Transverse colon (tissue), 4 donors: ENCODE results near the gene ZKSCAN4. TPM values are rescaled to one million over a fixed set of nuclear protein-coding genes. Genes with fewer than 3 reads are reported as not detected.

Experiments
- DNase-seq: peaks from one replicate; pipeline ENCODE4 v3.0.0-alpha.2; 2019
- H3K27ac ChIP-seq, 4 donors: fragments of 200-600 bp; sonication (generic); 2 replicates each; pipeline ENCODE4 v1.5.1; 2016 to 2018; ENCODE audit warnings: inconsistent platforms in 4 of 4
- H3K27me3 ChIP-seq: fragments of 200-600 bp; sonication (generic); 2 replicates; pipeline ENCODE4 v1.5.1; 2017; ENCODE audit warnings: inconsistent platforms
- H3K36me3 ChIP-seq, 4 donors: fragments of 200-600 bp; sonication (generic); 2 replicates each; pipeline ENCODE4 v1.5.1; 2017 to 2019; ENCODE audit warnings: inconsistent platforms in 4 of 4
- H3K4me1 ChIP-seq, 4 donors: fragments of 200-600 bp; sonication (generic); 2 replicates each; pipeline ENCODE4 v1.5.1; 2017 to 2020; ENCODE audit warnings: inconsistent platforms in 4 of 4
- H3K4me3 ChIP-seq, 4 donors: fragments of 200-600 bp; sonication (generic); 1 replicate in 1 of 4; 2 replicates in 3 of 4; pipeline versions ENCODE4 v1.5.1 to v1.6.1; 2017 to 2019; ENCODE audit warnings: inconsistent platforms in 4 of 4
- H3K9me3 ChIP-seq, 2 donors: fragments of 200-600 bp; sonication (generic); 2 replicates each; pipeline ENCODE4 v1.5.1; 2017 to 2019; ENCODE audit warnings: inconsistent platforms in 2 of 2
- EP300 ChIP-seq: sonication (generic); formaldehyde crosslinking; IDR thresholded peaks from one replicate; pipeline ENCODE4 v1.6.1; 2017; ENCODE audit warnings: antibody characterized with exemption, low read depth
- POLR2A ChIP-seq: fragments of 450-650 bp; IDR thresholded peaks from one replicate; pipeline ENCODE4 v1.6.1; 2016; ENCODE audit warnings: antibody characterized with exemption, mild to moderate bottlenecking, moderate library complexity
- POLR2AphosphoS5 ChIP-seq, 3 donors: sonication (generic); formaldehyde crosslinking; IDR thresholded peaks; one replicate each; pipeline ENCODE4 v1.6.1; 2016; ENCODE audit warnings: antibody characterized with exemption in 3 of 3
- WGBS, 2 donors: methylation state at CpG; one replicate each; pipeline ENCODE4 v1.1.5; 2018; ENCODE audit warnings: low coverage in 1 of 2; 5-methylcytosine and 5-hydroxymethylcytosine counted together
- in situ Hi-C, 4 donors: fragments of 200-750 bp; cut with MboI; loops; one replicate each; pipeline versions ENCODE4 v1.15.0 to v1.15.1; 2017; ENCODE audit warnings: low sequenced_read_pairs in 3 of 4, low pct_ligation_motif_present in 1 of 4, low pct_unique_long_range_greater_than_20kb in 1 of 4
- intact Hi-C: fragments of 100-400 bp; cut with DNase I; formaldehyde crosslinking; loops from one replicate; pipeline ENCODE4 v1.15.1; 2023; ENCODE audit warnings: low total_unique reads
- total RNA-seq, 4 donors: library from RNA; depleted of rRNA; stranded (reverse); fragments of >200 nt; gene quantifications; one replicate each; pipeline ENCODE4 v1.1.0, GENCODE V29; 2016
- TF ChIP-seq, protein P1 (sequence below), 5 experiments: fragments of 200-600 bp in 3 of 5; fragments of 450-650 bp in 2 of 5; sonication (generic) in 3 of 5; IDR thresholded peaks; 1 replicate in 2 of 5; 2 replicates in 3 of 5; pipeline ENCODE4 v1.5.1; 2016 to 2017; ENCODE audit warnings: antibody characterized with exemption in 5 of 5, inconsistent platforms in 3 of 5, mild to moderate bottlenecking in 2 of 5, moderate library complexity in 1 of 5

The ZKSCAN4 gene
- total RNA-seq, 4 donors from 2014 or later: 0.60 to 9.0 (median 4.9) TPM

DNA sequence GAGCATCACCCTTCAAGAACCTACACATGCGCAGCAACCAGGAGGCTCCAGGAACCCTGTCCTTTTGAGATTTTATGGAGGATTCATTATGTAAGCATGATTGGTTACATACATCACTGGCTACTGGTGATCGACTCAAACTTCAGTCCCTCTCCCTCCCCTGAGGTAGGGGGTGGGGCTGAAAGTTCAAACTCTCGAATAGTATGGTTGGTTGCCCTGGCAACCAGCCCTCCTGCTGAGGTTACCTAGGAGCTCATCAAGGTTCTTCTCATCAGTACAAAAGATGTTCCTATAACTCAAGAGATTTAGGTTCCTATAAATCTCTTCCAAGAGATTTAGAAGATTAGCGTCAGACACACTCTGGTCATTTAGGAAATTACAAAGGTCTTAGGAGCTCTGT is 48.9 kb downstream of the ZKSCAN4 start:
- no peaks in the 10 kb centered on the region for H3K9me3 ChIP-seq
- H3K4me3 ChIP-seq: no peak overlapping the region
- peaks cover 65% of the 10 kb centered on the region for H3K27me3 ChIP-seq
- DNase-seq: no peak
- WGBS, 2 donors: 46 to 69% methylated on average over 3 to 4 of the region's 4 CpGs
- intact Hi-C loops (no loop called here), in situ Hi-C loops (no loop called here)
- no peak overlapping the region for H3K27ac ChIP-seq
- H3K36me3 ChIP-seq: no peaks in the 10 kb centered on the region
- H3K4me1 ChIP-seq: peaks cover 2 to 14% (median 4%) of the 10 kb centered on the region in 4 donors
- TF ChIP-seq POLR2AphosphoS5 (IDR thresholded peaks at IDR 0.05): no peak
- TF ChIP-seq, protein P1, sequence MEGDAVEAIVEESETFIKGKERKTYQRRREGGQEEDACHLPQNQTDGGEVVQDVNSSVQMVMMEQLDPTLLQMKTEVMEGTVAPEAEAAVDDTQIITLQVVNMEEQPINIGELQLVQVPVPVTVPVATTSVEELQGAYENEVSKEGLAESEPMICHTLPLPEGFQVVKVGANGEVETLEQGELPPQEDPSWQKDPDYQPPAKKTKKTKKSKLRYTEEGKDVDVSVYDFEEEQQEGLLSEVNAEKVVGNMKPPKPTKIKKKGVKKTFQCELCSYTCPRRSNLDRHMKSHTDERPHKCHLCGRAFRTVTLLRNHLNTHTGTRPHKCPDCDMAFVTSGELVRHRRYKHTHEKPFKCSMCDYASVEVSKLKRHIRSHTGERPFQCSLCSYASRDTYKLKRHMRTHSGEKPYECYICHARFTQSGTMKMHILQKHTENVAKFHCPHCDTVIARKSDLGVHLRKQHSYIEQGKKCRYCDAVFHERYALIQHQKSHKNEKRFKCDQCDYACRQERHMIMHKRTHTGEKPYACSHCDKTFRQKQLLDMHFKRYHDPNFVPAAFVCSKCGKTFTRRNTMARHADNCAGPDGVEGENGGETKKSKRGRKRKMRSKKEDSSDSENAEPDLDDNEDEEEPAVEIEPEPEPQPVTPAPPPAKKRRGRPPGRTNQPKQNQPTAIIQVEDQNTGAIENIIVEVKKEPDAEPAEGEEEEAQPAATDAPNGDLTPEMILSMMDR (IDR thresholded peaks at IDR 0.05): no peak

- Histone ChIP-seq H3K9me3 (peaks cover 4 to 5% of the 10 kb centered on the region in 2 donors), H3K27me3 (peaks cover 35% of the 10 kb centered on the region), H3K36me3 (no peaks in the 10 kb centered on the region), H3K27ac (no peak overlapping the region), H3K4me3 (no peak overlapping the region), H3K4me1 (no peaks in the 10 kb centered on the region)
- 67% methylated on average over 1 of the region's 1 CpG; no CpG with 5 or more reads in 1 of the 2 donors for WGBS, 2 donors
- in situ Hi-C loops (no loop called here), intact Hi-C loops (no loop called here)
- TF ChIP-seq POLR2AphosphoS5 (IDR thresholded peaks at IDR 0.05) (no peak), POLR2A (no peak), EP300 (no peak)
- TF ChIP-seq, protein P1 (IDR thresholded peaks at IDR 0.05): no peak
- DNase-seq: no peak
Measured at GRCh38 chr6:28200020-28200419, 52.0 kb downstream of the ZKSCAN4 start.

Other genes starting within 250 kb of the ZKSCAN4 start
- 10 to 100 TPM in 1 of 4 donors, 1 to 10 TPM in 3; 1.1 to 20.1 (median 3.8) TPM for gene ZNF165, start 171.7 kb downstream of the ZKSCAN4 start, total RNA-seq
- gene ZSCAN16, start 127.7 kb downstream of the ZKSCAN4 start, total RNA-seq: 10 to 100 TPM in 1 of 4 donors, 1 to 10 TPM in 2, not detected in 1; 7.5 to 19.5 (median 9.5) TPM
- gene ZKSCAN8, start 110.4 kb downstream of the ZKSCAN4 start, total RNA-seq: 10 to 100 TPM; 12.3 to 37.0 (median 15.5) TPM
- 10 to 100 TPM; 12.6 to 26.1 (median 16.7) TPM for gene ZSCAN9, start 27.0 kb downstream of the ZKSCAN4 start, total RNA-seq
- gene NKAPL, start 7.0 kb upstream of the ZKSCAN4 start, total RNA-seq: 1 to 10 TPM in 1 of 4 donors, under 1 TPM in 2, not detected in 1; 0.55 to 7.9 (median 0.64) TPM
- gene ZSCAN26, start 14.9 kb upstream of the ZKSCAN4 start, total RNA-seq: 10 to 100 TPM; 13.9 to 19.4 (median 17.6) TPM
- 1 to 10 TPM in 3 of 4 donors, under 1 TPM in 1; 0.75 to 3.2 (median 2.3) TPM for gene PGBD1, start 29.3 kb upstream of the ZKSCAN4 start, total RNA-seq
- gene ZSCAN31, start 83.9 kb upstream of the ZKSCAN4 start, total RNA-seq: 10 to 100 TPM in 3 of 4 donors, 1 to 10 TPM in 1; 9.0 to 28.3 (median 17.0) TPM
- 1 to 10 TPM; 1.4 to 5.2 (median 4.3) TPM for gene ZKSCAN3, start 97.7 kb upstream of the ZKSCAN4 start, total RNA-seq
- gene ZSCAN12, start 147.5 kb upstream of the ZKSCAN4 start, total RNA-seq: 1 to 10 TPM; 1.2 to 6.2 (median 3.5) TPM
- 10 to 100 TPM in 1 of 4 donors, 1 to 10 TPM in 1, under 1 TPM in 1, not detected in 1; 0.55 to 17.1 (median 2.5) TPM for gene ZSCAN23, start 191.2 kb upstream of the ZKSCAN4 start, total RNA-seq